H9 (cell line): ENCODE results near the gene ACTL8. TPM values are rescaled to one million over a fixed set of nuclear protein-coding genes. Genes with fewer than 3 reads are reported as not detected.

Experiments
- DNase-seq: peaks from one replicate; pipeline ENCODE4 v3.0.0-alpha.2; 2017
- H2AFZ ChIP-seq: one replicate; pipeline ENCODE4 v1.6.1; 2013; ENCODE audit warnings: mild to moderate bottlenecking, low read length, control low read depth, moderate library complexity
- H2AK5ac ChIP-seq: 2 replicates; pipeline ENCODE4 v1.6.1; 2013; ENCODE audit warnings: low read length, control low read depth, mixed read lengths; ENCODE audit not compliant: insufficient read length
- H2BK120ac ChIP-seq: one replicate; pipeline ENCODE4 v1.6.1; 2013; ENCODE audit warnings: low read depth, mild to moderate bottlenecking, low read length, control low read depth, inconsistent platforms; ENCODE audit not compliant: poor library complexity, severe bottlenecking
- H2BK12ac ChIP-seq: 2 replicates; pipeline ENCODE4 v1.6.1; 2013; ENCODE audit warnings: low read length, control low read depth, mixed read lengths, low read depth; ENCODE audit not compliant: insufficient read length
- H2BK15ac ChIP-seq: 2 replicates; pipeline ENCODE4 v1.6.1; 2013; ENCODE audit warnings: low read depth, low read length, control low read depth
- H2BK20ac ChIP-seq: one replicate; pipeline ENCODE4 v1.6.1; 2013; ENCODE audit warnings: low read depth, mild to moderate bottlenecking, low read length, control low read depth, inconsistent platforms; ENCODE audit not compliant: poor library complexity, severe bottlenecking
- H2BK5ac ChIP-seq: 2 replicates; pipeline ENCODE4 v1.6.1; 2013; ENCODE audit warnings: low read length, control low read depth, mixed read lengths; ENCODE audit not compliant: insufficient read length
- H3K14ac ChIP-seq: 2 replicates; pipeline ENCODE4 v1.6.1; 2013; ENCODE audit warnings: low read length, control low read depth; ENCODE audit not compliant: insufficient read depth
- H3K18ac ChIP-seq: 2 replicates; pipeline ENCODE4 v1.6.1; 2013; ENCODE audit warnings: low read depth, mild to moderate bottlenecking, mixed read lengths, low read length, control low read depth; ENCODE audit not compliant: insufficient read length
- H3K23ac ChIP-seq: 2 replicates; pipeline ENCODE4 v1.6.1; 2013; ENCODE audit warnings: low read length, control low read depth, mixed read lengths, low read depth; ENCODE audit not compliant: insufficient read length
- H3K23me2 ChIP-seq: 2 replicates; pipeline ENCODE4 v1.6.1; 2013; ENCODE audit warnings: low read depth, mild to moderate bottlenecking, mixed read lengths, low read length, control low read depth; ENCODE audit not compliant: insufficient read length, poor library complexity, severe bottlenecking
- H3K27ac ChIP-seq: 2 replicates; pipeline ENCODE4 v1.5.1; 2013; ENCODE audit warnings: low read length, control low read depth, mixed read lengths, low read depth; ENCODE audit not compliant: insufficient read length
- H3K27me3 ChIP-seq: 2 replicates; pipeline ENCODE4 v1.6.1; 2013; ENCODE audit warnings: low read length, control low read depth, inconsistent platforms; ENCODE audit not compliant: insufficient read depth
- H3K4ac ChIP-seq: 2 replicates; pipeline ENCODE4 v1.6.1; 2013; ENCODE audit warnings: low read depth, mild to moderate bottlenecking, control low read depth, inconsistent platforms, low read length, moderate library complexity
- H3K4me1 ChIP-seq: 2 replicates; pipeline ENCODE4 v1.6.1; 2013; ENCODE audit warnings: low read length, control low read depth, inconsistent platforms; ENCODE audit not compliant: insufficient read depth
- H3K4me2 ChIP-seq: 2 replicates; pipeline ENCODE4 v1.6.1; 2013; ENCODE audit warnings: low read length, control low read depth, mixed read lengths; ENCODE audit not compliant: insufficient read length, insufficient read depth
- H3K56ac ChIP-seq: 2 replicates; pipeline ENCODE4 v1.6.1; 2013; ENCODE audit warnings: low read depth, mild to moderate bottlenecking, mixed read lengths, low read length, control low read depth; ENCODE audit not compliant: insufficient read length
- H3K79me1 ChIP-seq: 2 replicates; pipeline ENCODE4 v1.6.1; 2013; ENCODE audit warnings: low read depth, mild to moderate bottlenecking, moderate library complexity, low read length, control low read depth, inconsistent platforms; ENCODE audit not compliant: insufficient read depth, poor library complexity, severe bottlenecking
- H3K79me2 ChIP-seq: 2 replicates; pipeline ENCODE4 v1.6.1; 2013; ENCODE audit warnings: low read length, control low read depth, inconsistent platforms; ENCODE audit not compliant: insufficient read depth
- H3K9ac ChIP-seq: 2 replicates; pipeline ENCODE4 v1.6.1; 2013; ENCODE audit warnings: low read length, control low read depth, mixed read lengths; ENCODE audit not compliant: insufficient read length; ENCODE audit errors: extremely low read depth
- H3K9me3 ChIP-seq: one replicate; pipeline ENCODE4 v1.6.1; 2013; ENCODE audit warnings: low read depth, low read length, inconsistent platforms; ENCODE audit not compliant: control insufficient read depth
- H3T11ph ChIP-seq: one replicate; pipeline ENCODE4 v1.6.1; 2013; ENCODE audit warnings: mild to moderate bottlenecking, low read length, control low read depth, inconsistent platforms
- H4K20me1 ChIP-seq: one replicate; pipeline ENCODE4 v1.6.1; 2013; ENCODE audit not compliant: control insufficient read depth, insufficient read length, insufficient read depth
- H4K5ac ChIP-seq: 2 replicates; pipeline ENCODE4 v1.6.1; 2013; ENCODE audit warnings: low read depth, mild to moderate bottlenecking, mixed read lengths, low read length, control low read depth; ENCODE audit not compliant: insufficient read length
- H4K8ac ChIP-seq: replicated peaks from 2 replicates; pipeline ENCODE4 v1.6.1; 2013; ENCODE audit warnings: low read length, control low read depth, mixed read lengths, low read depth; ENCODE audit not compliant: insufficient read length
- H4K91ac ChIP-seq: 2 replicates; pipeline ENCODE4 v1.6.1; 2013; ENCODE audit warnings: low read depth, mild to moderate bottlenecking, moderate library complexity, mixed read lengths, low read length, control low read depth; ENCODE audit not compliant: insufficient read length
- H3K27ac Mint-ChIP-seq, 3 experiments: 2 replicates in 2 of 3; 3 replicates in 1 of 3; pipeline ENCODE4 v1.8.0; 2020 to 2021; ENCODE audit warnings: mixed read lengths in 3 of 3, mild to moderate bottlenecking in 1 of 3, moderate library complexity in 1 of 3
- H3K27me3 Mint-ChIP-seq: 2 replicates; pipeline ENCODE4 v1.8.0; 2021; ENCODE audit warnings: low read depth, mild to moderate bottlenecking, moderate library complexity, mixed read lengths
- H3K36me3 Mint-ChIP-seq, 3 experiments: 2 replicates in 2 of 3; 3 replicates in 1 of 3; pipeline ENCODE4 v1.8.0; 2020 to 2021; ENCODE audit warnings: low read depth in 3 of 3, mixed read lengths in 3 of 3; ENCODE audit not compliant: insufficient read depth in 1 of 3
- H3K4me1 Mint-ChIP-seq, 2 experiments: 2 replicates each; pipeline ENCODE4 v1.8.0; 2020; ENCODE audit warnings: mixed read lengths in 2 of 2
- H3K4me3 Mint-ChIP-seq, 2 experiments: 2 replicates in 1 of 2; 3 replicates in 1 of 2; pipeline ENCODE4 v1.8.0; 2020 to 2021; ENCODE audit warnings: mild to moderate bottlenecking in 2 of 2, mixed read lengths in 2 of 2, moderate library complexity in 1 of 2
- H3K9me3 Mint-ChIP-seq, 2 experiments: 2 replicates in 1 of 2; 3 replicates in 1 of 2; pipeline ENCODE4 v1.8.0; 2020; ENCODE audit warnings: mild to moderate bottlenecking in 2 of 2, mixed read lengths in 2 of 2, moderate library complexity in 1 of 2
- CTCF ChIP-seq: fragments of 200-600 bp; sonication (generic); conservative IDR thresholded peaks from 3 replicates; pipeline ENCODE4 v1.8.0; 2021; ENCODE audit warnings: antibody characterized with exemption, mild to moderate bottlenecking
- WGBS: extraction: QIAGEN DNeasy Blood & Tissue Kit; methylation state at CpG from one replicate; pipeline ENCODE4 v1.1.7; 2013; ENCODE audit warnings: missing lambda C conversion rate, low lambda C conversion rate, mixed read lengths; ENCODE audit not compliant: insufficient read length; ENCODE audit errors: extremely low coverage; 5-methylcytosine and 5-hydroxymethylcytosine counted together
- total RNA-seq: library from RNA; stranded (reverse); gene quantifications from 2 replicates; pipeline ENCODE4 v1.2.1, GENCODE V29; 2021

The ACTL8 gene
- total RNA-seq, 1 experiment from 2014 or later = not detected

- Histone ChIP-seq H3K4me1 (peaks cover 2% of the 10 kb centered on the region; the same call in 1 of the 2 replicates), H3K79me1 (no peaks in the 10 kb centered on the region), H2AK5ac (no peak overlapping the region), H2BK20ac (no peak overlapping the region), H3K23ac (no peak overlapping the region), H4K20me1 (no peaks in the 10 kb centered on the region), H2BK120ac (no peak overlapping the region), H3K9ac (no peak overlapping the region), H4K5ac (no peak overlapping the region), H2AFZ (no peak overlapping the region), H3K56ac (no peak overlapping the region), H3K27me3 (no peaks in the 10 kb centered on the region), H3T11ph (no peak overlapping the region), H3K9me3 (no peaks in the 10 kb centered on the region), H2BK5ac (no peak overlapping the region), H3K18ac (no peak overlapping the region), H3K79me2 (no peaks in the 10 kb centered on the region), H4K91ac (no peak overlapping the region), H3K14ac (no peak overlapping the region), H3K23me2 (no peaks in the 10 kb centered on the region), H3K4ac (no peak overlapping the region), H2BK12ac (no peak overlapping the region), H4K8ac (no peak overlapping the region), H3K4me2 (no peak overlapping the region), H3K27ac (no peak overlapping the region), H2BK15ac (no peak overlapping the region)
- TF ChIP-seq CTCF = no peak
- H3K9me3 Mint-ChIP-seq = peaks cover 6 to 8% of the 10 kb centered on the region in 2 experiments; a peak in 4 of 5 replicates
- no peak overlapping the region for H3K4me3 Mint-ChIP-seq
- DNase-seq = no peak
- WGBS = no CpG with 5 or more reads among the region's 3 CpGs
- no peak overlapping the region for H3K27ac Mint-ChIP-seq
- H3K4me1 Mint-ChIP-seq = peaks cover 14 to 23% of the 10 kb centered on the region in 2 experiments
- peaks cover 6% of the 10 kb centered on the region for H3K27me3 Mint-ChIP-seq
- peaks cover 0 to 13% (median 2%) of the 10 kb centered on the region in 3 experiments; a peak in 5 of 7 replicates for H3K36me3 Mint-ChIP-seq
Measured at GRCh38 chr1:17866740-17867029, 111.6 kb downstream of the ACTL8 start.
